GM18507 (cell line): ENCODE data around the gene ADPRHL1.
"Not testable (repeated sequence)": the region's sequence is repeated elsewhere in the genome, so short reads cannot be mapped to it uniquely, and the experiment has no call there.

ENCODE experiments used
- DNase-seq: peaks from one replicate; pipeline ENCODE4 v3.0.0; 2011; ENCODE audit warnings: low read depth; ENCODE audit not compliant: insufficient read length; ENCODE audit errors: extremely low spot score
- FAIRE-seq: peaks from 2 replicates; lab custom pipeline; 2011; peaks lifted over from hg19 to GRCh38; lab: Jason Lieb, UNC

The ADPRHL1 gene

GRCh38 chr13:113393563-113394338, 59.5 kb downstream of the ADPRHL1 start:
- no peak for FAIRE-seq

GRCh38 chr13:113393226-113393562, 60.1 kb downstream of the ADPRHL1 start:
- FAIRE-seq: no peak
- DNase-seq: no peak

More at GRCh38 chr13:113393563-113394338, 59.5 kb downstream of the ADPRHL1 start:
- DNase-seq: peak; percentile 86

DNA sequence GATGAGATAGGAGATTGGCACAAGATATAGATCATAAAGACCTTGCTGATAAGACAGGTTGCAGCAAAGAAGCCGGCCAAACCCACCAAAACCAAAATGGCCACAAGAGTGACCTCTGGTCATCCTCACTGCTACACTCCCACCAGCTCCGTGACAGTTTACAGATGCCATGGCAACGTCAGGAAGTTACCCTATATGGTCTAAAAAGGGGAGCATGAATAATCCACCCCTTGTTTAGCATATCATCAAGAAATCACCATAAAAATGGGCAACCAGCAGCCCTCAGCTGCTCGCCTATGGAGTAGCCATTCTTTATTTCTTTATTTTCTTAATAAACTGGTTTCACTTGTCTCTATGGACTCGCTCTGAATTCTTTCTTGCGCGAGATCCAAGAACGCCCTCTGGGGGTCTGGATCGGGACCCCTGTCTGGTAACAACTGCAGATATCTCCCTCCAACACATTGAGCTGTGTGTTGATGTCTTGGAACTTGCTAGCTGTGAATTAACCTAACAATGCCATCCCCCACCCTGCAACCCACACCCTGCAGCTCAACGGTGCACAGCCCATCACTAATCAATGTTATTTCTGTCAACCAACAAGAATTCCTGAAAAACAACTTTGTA, 62.3 kb downstream of the ADPRHL1 start:
- DNase-seq (no peak), FAIRE-seq (no peak)

- FAIRE-seq, DNase-seq: not testable (repeated sequence)
These were observed 63.7 kb downstream of the ADPRHL1 start for GRCh38 chr13:113389586-113389985.

GRCh38 chr13:113387396-113387795, 65.9 kb downstream of the ADPRHL1 start:
- no peak for FAIRE-seq

GRCh38 chr13:113383089-113383488, 70.2 kb downstream of the ADPRHL1 start:
- DNase-seq: no peak
- no peak for FAIRE-seq

More at GRCh38 chr13:113387396-113387795, 65.9 kb downstream of the ADPRHL1 start:
- no peak for DNase-seq

DNA sequence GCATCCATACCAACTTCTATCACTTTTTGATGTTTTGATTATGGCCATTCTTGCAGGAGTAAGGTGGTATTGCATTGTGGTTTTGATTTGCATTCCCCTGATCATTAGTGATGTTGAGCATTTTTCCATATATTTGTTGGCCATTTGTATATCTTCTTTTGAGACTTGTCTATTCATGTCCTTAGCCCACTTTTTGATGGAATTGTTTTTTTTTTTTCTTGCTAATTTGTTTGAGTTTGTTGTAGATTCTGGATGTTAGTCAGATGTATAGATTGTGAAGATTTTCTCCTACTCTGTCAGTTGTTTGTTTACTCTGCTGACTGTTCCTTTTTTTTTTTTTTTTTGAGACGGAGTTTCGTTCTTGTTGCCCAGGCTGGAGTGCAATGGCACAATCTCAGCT, 70.7 kb downstream of the ADPRHL1 start:
- FAIRE-seq: not testable (repeated sequence)

DNA sequence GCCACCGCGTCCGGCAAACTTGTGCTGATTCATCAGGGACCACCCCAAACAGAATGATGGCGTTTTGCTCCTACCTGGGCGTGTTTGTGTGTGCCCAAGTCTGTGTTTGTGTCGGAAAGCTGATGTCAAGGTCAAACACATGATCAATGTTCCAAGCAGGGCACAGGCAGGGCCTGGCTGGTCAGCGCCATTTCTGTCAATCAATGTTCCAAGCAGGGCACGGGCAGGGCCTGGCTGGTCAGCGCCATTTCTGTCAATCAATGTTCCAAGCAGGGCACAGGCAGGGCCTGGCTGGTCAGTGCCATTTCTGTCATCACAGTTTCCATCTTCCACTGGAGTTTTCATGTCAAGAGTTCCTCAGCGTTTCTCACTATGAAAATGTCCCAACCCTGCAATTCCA, 74.5 kb downstream of the ADPRHL1 start:
- no peak for FAIRE-seq

More for the DNA sequence above, 70.7 kb downstream of the ADPRHL1 start:
- not testable (repeated sequence) for DNase-seq

DNA sequence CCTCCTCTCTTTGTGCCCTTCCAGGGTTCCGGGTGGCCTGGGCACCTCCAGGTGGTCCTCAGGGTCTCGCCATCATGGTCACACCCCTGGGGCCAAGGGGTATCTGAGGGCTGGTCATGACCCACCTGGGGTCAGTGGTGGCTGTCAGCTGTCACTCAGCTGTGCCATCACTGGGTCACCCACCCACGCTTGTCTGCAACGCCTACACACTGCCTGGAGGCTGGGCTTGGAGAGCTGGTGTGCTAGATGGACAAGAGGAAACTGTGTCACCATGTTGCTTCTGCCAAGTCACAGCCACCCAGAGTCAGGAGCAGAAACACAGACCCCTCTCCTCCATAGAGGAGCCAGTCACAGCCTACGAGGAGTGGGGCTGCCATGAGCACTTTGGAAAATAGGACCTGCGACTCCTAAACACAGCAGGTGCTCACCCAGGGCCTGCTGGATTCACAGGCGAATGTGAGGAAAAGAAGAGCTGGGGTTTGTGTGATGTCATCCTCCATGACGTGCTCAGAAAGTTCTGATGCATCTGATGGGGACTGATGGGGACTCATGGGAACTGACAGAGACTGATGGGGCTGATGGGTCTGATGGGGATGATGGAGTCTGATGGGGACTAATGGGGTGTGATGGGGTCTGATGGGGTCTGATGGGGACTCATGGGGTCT, 78.6 kb downstream of the ADPRHL1 start:
- DNase-seq: no peak
- FAIRE-seq: no peak

More for the DNA sequence above, 74.5 kb downstream of the ADPRHL1 start:
- DNase-seq: no peak

DNA sequence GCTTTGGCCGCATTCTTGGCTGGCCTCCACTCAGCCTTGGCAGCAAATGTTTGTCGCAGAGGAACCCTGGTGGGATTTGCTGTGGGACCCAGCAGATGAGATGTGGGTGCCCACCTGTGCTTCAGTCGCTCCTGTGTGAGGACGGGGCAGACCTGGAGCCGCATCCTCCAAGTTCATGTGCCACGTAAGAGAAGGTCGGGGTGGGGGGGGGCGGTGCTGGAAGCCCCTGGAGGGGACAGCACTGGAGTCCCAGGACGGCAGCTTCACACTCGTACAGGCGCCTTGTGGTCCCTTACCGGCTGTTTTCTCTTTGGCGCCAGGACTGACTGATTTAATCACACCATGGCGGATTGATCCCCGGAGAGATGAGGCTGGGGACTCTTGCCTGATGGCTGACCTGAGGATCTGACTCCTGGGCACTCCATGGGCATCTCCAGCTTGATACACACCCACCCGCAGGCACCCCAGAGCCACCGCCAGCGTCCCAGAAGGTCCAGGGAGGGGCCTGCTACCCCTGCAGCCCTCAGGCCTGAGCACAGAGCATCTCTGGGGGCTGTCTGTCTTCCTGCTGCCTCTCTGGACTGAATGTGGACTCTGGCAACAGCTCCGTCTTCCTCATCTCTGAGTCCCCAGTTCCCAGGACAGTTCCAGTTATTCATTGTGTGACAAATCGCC, 79.3 kb downstream of the ADPRHL1 start:
- FAIRE-seq: no peak
- no peak for DNase-seq

DNA sequence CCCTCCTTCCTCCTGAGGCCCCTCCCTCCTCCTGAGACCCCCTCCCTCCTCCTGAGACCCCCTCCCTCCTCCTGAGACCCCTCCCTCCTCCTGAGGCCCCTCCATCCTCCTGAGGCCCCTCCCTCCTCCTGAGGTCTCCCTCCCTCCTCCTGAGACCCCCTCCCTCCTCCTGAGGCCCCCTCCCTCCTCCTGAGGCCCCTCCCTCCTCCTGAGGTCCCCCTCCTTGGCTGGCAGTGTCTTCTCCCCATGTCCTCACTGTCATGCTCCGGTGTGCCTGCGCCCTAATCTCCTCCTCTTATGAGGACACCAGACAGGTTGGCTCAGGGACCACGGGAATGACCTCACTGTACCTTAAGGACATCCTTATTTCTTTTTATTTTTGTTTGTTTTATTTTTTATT, 81.6 kb downstream of the ADPRHL1 start:
- not testable (repeated sequence) for DNase-seq, FAIRE-seq

- no peak for FAIRE-seq
- DNase-seq: no peak
These were observed 82.2 kb downstream of the ADPRHL1 start for GRCh38 chr13:113371061-113371460.

DNA sequence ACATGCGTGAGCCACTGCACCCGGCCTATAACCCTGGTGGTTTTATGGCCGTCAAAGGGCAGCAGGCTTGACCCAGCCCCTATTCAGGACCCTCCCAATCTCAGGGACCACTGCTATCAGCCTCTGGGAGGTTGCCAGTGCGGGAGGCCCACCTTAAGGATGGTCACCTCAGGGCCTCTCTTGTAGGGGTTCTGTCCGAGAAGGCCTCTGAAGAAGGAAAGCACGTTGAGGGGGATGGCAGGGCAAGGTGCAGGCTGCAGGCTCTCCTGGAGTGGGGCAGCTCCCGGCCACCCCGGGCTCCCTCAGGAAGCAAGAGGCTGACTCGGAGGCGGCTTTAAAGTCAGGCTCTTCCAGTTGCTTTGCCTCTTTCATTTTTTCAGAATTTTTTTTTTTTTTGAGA, 83.4 kb downstream of the ADPRHL1 start:
- FAIRE-seq (no peak), DNase-seq (no peak)

GRCh38 chr13:113369189-113369588, 84.1 kb downstream of the ADPRHL1 start:
- DNase-seq (no peak), FAIRE-seq (no peak)

- not testable (repeated sequence) for DNase-seq, FAIRE-seq
These were observed 84.9 kb downstream of the ADPRHL1 start for GRCh38 chr13:113368353-113368752.

DNA sequence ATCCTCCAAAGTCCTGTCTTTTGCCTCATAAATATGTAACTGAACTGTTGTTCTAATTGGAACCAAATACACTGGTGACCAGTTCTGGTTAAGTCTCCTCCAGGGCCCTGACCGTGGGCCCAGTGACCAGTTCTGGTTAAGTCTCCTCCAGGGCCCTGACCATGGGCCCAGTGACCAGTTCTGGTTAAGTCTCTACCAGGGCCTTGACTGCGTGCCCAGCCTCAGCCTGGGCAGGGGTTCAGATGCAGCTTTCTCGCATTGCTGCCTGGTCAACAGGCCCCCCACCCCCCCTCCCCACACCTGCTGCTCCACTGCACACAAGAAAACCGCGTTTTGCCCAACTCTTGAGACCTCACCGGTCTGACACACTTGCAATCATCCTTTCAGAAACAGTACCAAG, 85.5 kb downstream of the ADPRHL1 start:
- no peak for FAIRE-seq
- no peak for DNase-seq

DNA sequence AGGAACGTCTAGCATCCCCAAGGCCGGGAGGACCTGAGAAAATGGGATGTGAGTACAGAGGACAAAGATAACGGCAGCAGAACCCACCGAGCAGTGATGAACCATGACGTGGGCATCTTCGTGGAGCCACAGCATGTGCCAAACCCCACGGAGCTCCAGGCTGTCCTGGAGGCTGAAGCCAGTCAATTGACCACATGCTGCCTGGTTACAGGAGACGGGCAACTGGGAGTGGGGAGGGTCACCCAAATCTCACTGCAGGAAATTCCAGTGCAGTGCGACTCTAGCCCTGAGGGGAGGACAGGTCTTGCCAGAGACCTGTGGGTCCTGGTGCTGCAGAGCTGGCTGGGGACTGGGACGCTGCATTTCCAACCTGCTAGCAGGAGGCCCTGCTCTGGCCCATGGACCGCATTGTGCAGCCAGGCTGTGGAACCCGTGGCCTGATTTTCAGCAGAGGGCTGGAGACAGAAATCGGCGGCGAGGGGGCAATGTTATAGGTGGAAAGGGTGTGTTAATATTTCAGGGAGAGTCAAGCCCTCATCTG, 86.2 kb downstream of the ADPRHL1 start:
- DNase-seq (no peak), FAIRE-seq (no peak)

GRCh38 chr13:113365971-113366588, 87.2 kb downstream of the ADPRHL1 start:
- no peak for FAIRE-seq
- no peak for DNase-seq

GRCh38 chr13:113365583-113365970, 87.7 kb downstream of the ADPRHL1 start:
- no peak for FAIRE-seq
- no peak for DNase-seq
